ENCODE data around the gene PSMC3IP.
"Not testable (repeated sequence)": the region's sequence is repeated elsewhere in the genome, so short reads cannot be mapped to it uniquely, and the experiment has no call there.

PSMC3IP gene

DNA sequence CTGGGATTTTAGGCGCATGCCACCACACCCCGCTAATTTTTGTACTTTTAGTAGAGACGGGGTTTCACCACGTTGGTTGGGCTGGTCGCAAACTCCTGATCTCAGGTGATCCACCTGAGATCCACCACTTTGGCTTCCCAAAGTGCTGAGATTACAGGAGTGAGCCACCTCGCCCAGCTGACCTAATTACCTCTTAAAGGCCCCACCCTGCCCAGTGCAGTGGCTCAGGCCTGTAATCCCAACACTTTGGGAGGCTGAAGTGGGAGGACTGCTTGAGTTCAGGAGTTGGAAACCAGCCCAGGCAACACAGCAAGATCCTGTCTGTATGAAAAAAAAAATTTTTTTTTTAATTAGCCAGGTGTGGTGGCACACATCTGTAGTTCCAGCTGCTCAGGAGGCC, 18.5 kb downstream of the PSMC3IP start:
- no peak for DNase-seq

DNA sequence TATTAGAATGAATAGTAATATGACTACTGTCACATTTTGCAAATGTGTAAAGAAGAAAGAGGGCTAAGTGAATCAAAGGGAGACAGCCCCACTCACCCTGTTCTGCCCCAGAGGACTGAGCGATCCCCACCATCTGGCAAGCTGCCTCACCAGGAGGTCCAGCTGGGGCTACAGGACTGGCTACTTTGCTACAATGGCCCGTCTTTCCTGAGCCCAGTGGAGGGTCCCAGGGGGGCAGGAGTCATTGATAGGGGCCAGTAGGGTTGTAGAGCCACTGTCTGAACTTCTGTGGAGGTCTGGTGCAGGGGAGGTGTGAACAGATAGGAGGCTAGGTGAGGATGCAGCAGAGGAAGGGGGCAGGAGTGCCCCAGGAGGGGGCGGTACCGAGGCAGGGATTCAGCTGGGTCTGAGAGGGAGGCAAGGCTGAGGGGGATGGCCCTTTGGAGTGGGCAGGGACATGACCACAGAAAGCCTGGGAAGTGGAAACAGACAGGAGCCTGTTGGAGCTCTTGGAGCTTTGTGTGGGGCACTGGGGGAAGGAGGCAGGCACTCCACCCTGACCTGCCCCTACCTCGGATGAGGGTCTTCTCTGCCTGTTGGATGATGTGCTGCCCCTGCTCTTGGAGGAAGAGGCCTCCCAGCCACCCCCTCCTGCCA, 21.4 kb downstream of the PSMC3IP start:
- DNase-seq = not testable (repeated sequence)

DNA sequence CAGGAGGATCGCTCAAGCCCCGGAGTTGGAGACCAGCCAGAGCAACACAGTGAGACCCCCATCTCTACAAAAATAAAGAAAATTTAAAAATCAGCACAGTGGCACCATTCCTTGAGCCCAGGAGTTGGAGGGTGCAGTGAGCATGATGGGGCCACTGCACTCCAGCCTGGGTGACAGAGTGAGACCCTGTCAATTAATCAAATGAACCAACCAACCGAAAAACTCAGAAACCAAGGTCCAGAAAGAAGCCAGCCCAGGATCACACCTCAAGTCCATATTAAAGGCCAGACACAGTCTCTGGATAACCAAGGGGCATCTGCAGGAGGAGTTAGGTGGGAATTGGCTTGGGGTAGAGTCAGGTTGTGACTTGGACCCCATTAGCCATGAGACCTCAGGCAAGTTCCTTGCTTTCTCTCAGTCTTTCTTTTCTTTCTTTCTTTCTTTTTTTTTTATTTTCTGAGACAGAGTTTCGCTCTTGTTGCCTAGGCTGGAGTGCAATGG, 22.4 kb downstream of the PSMC3IP start:
- DNase-seq = no peak

DNA sequence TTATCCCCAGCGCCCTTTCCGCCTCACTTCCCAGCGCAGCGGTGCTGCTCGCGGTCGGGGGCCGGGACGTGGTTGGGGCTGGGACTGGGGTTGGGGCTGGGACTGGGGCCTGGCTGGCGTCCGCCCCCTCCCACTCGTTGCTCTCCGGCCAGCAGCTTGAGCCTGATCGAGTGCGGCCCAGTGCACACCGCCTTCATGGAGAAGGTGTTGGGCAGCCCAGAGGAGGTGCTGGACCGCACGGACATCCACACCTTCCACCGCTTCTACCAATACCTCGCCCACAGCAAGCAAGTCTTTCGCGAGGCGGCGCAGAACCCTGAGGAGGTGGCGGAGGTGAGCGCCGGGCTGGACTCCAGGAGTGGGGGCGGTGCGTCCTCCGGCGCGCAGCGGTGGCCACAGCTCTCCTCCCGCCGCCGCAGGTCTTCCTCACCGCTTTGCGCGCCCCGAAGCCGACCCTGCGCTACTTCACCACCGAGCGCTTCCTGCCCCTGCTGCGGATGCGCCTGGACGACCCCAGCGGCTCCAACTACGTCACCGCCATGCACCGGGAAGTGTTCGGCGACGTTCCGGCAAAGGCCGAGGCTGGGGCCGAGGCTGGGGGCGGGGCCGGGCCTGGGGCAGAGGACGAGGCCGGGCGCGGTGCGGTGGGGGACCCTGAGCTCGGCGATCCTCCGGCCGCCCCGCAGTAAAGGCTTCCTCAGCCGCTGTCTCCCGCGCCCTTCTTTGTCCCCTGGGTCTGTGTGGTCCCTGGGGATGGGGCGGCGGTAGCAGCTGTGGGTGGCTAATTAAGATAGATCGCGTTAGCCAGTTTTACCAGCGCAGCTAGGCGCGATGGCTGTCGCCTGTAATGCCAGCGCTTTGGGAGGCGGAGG, 23.0 kb downstream of the PSMC3IP start:
- peak; percentile 50 for DNase-seq

DNA sequence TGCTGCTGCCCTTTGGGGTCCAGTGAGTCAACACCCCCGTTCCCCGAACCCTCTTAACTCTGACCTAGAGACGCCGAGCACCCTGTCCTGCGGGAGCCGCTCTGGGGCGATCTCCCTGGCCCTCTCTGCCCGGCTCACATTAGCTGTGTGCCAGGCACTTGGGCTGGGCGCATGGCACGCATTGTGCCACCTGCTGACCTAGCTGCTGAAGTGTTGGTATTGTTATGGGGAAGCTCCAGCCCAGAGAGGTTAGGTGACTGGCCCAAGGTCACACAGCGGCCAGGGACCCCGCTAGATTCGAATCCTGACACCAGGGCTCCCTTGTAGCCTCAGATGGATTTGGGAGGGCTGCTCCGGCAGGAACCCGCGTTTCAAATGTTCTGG, 23.7 kb downstream of the PSMC3IP start:
- DNase-seq = no peak

DNA sequence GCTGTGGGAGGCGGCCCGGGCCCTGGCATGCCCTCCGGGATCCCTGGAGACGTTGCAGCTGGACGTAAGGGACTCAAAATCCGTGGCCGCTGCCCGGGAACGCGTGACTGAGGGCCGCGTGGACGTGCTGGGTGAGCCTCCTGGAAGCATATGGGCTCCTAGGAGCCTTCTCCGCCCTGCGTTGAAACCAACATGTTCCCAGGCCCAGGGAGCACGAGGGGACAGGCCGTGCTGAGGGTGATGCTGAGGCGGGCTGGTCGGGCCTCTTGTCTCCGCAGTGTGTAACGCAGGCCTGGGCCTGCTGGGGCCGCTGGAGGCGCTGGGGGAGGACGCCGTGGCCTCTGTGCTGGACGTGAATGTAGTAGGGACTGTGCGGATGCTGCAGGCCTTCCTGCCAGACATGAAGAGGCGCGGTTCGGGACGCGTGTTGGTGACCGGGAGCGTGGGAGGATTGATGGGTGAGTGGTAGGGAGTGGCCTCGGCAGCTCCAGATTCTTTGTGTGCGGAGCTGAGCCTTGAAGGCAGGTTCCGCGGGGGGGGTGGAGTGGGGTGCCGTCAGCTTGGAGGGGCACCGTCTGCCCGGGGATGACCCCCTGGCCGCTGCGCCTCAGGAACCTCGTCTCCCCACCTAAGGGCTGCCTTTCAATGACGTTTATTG, 24.2 kb downstream of the PSMC3IP start:
- no peak for DNase-seq

DNA sequence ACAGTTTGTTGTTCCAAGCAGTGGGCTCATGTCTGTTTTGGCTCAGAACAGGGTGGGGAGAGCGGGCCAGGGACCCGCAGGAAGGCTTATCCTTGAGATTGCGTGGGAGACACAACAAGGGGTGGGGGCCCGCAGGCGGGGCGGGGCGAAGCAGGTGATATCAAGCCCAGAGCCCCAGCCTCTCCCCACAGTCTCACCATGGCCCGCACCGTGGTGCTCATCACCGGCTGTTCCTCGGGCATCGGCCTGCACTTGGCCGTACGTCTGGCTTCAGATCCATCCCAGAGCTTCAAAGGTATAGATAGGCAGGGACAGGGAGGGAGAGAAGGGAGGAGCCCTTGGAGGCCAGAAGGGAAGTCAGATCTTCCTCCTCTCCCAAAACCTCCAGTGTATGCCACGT, 24.8 kb downstream of the PSMC3IP start, which contains the start of gene HSD17B1:
TSS of gene HSD17B1 (plus strand) at position 188 of the 400 bp plus-strand sequence. CDS start at position 199, 11 bp downstream.
- DNase-seq = not testable (repeated sequence)

DNA sequence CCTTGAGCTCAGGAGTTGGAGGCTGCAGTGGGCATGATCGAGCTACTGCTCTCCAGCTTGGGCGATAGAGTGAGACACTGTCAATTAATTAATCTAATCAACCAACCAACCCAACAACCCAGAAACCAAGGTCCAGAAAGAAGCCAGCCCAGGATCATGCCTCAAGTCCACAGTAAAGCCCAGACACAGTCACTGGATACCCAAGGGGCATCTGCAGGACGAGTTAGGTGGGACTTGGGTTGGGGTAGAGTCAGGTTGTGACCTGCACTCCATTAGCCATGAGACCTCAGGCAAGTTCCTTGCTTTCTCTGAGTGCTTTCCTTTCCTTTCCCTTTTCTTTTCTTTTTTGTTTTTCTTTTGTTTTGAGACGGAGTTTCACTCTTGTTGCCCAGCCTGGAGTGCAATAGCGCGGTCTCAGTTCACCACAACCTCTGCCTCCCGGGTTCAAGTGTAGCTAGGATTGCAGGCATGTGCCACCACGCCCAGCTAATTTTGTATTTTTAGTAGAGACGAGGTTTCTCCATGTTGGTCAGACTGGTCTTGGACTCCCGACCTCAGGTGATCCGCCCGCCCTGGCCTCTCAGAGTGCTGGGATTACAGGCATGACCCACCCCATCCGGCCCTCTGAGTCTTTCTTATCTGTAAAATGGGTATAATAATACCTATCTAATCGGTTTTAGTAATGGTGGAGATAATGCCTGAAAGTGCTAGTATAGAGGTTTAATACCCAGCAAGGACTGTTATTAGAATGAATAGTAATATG, 28.4 kb downstream of the PSMC3IP start:
- DNase-seq = no peak

DNA sequence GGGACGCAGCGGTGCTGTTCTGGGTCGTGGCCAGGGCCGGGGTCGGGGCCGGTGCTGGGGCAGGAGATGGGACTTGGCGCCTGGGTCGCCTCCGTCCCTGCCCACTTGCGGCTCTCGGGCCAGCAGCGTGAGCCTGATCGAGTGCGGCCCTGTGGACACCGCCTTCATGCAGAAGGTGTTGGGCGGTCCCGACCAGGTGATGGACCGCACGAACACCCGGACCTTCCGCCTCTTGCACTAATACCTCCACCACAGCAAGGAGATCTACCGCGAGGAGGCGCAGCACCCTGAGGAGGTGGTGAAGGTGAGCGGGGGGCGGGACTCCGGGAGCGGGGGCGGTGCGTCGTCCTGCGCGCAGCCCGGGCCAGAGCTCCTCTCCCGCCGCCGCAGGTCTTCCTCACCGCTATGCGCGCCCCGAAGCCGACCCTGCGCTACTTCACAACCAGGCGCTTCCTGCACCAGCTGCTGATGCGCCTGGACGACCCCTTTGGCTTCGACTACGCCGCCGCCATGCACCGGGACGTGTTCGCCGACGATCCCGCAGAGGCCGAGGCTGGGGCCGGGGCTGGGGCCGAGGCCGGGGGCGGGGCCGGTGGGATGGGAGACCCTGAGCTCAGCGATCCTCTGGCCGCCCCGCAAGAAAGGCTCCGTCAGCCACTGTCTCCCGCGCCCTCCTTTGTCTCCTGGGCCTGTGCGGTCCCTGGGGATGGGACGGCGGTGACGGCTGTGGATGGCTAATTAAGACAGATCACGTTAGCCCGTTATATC, 29.3 kb downstream of the PSMC3IP start:
- peak; percentile 68 for DNase-seq

DNA sequence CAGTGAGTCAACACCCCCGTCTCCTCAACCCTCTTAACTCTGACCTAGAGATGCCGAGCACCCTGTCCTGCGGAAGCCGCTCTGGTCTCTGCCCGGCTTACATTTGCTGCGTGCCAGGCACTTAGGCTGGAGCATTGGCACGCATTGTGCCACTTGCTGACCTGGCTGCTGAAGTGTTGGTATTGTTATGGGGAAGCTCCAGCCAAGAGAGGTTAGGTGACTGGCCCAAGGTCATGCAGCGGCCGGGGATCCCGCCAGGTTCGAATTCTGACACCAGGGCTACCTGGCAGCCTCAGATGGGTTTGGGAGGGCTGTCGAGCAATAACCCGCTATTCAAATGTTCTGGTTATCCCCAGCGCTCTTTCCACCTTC, 29.8 kb downstream of the PSMC3IP start:
- DNase-seq = no peak

DNA sequence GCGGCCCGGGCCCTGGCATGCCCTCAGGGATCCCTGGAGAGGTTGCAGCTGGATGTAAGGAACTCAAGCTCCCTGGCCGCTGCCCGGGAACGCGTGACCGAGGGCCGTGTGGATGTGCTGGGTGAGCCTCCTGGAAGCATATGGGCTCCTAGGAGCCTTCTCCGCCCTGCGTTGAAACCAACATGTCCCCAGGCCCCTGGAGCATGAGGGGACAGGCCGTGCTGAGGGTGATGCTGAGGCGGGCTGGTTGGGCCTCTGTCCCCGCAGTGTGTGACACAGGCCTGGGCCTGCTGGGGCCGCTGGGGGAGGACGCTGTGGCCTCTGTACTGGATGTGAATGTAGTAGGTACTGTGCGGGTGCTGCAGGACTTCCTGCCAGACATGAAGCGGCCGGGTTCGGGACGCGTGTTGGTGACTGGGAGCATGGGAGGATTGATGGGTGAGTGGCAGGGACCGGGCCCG, 30.5 kb downstream of the PSMC3IP start:
- DNase-seq = no peak

DNA sequence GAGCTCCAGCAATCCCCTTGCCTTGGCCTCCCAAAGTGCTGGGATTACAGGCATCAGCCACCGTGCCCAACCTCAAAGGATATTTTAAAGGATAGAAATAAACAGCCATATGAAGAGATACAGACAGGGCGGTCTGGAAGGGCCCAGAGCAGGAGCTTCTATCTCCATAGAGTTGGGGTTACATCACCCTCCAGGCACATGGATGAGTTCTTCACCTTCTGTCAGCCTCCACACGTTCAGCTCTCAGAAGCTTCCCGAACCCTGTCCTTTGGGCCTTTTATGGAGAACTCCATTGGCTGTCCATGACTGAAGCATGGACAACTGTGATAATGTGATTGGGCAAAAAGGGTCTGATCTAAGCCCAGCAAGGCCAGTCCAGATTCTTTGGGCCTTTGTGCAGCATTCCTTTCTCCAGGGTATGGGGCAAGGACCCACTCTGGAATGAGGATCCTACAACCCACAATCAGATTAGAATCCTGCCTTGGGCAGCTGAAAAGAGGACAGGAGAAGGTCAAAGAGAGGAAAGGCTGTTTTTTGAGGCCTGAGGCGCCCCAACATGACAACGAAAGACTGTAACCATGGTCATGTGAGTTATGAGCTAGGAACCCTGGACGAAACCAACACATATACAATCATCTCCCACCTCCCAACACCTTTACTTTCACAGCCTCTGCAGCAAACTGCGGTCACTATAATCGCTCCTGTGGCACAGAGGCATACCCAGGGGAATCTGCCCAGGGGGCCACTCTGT, 31.6 kb downstream of the PSMC3IP start:
- DNase-seq = not testable (repeated sequence)

DNA sequence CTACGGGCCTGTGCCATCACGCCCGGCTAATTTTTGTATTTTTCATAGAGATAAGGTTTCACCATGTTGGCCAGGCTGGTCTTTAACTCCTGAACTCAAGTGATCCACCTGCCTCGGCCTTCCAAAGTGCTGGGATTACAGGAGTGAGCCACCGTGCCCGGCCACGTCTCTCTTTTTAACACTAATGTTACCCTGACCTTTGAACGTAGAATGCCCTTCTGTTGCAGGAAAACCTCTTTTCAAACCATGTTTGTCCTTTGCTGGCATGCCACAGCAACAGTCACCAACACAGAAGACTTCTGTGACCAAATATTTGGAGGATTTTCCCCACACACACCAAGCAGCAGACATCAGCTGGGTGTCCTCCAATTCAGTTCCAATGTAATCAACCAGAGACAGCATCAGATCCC, 32.6 kb downstream of the PSMC3IP start:
- no peak for DNase-seq

DNA sequence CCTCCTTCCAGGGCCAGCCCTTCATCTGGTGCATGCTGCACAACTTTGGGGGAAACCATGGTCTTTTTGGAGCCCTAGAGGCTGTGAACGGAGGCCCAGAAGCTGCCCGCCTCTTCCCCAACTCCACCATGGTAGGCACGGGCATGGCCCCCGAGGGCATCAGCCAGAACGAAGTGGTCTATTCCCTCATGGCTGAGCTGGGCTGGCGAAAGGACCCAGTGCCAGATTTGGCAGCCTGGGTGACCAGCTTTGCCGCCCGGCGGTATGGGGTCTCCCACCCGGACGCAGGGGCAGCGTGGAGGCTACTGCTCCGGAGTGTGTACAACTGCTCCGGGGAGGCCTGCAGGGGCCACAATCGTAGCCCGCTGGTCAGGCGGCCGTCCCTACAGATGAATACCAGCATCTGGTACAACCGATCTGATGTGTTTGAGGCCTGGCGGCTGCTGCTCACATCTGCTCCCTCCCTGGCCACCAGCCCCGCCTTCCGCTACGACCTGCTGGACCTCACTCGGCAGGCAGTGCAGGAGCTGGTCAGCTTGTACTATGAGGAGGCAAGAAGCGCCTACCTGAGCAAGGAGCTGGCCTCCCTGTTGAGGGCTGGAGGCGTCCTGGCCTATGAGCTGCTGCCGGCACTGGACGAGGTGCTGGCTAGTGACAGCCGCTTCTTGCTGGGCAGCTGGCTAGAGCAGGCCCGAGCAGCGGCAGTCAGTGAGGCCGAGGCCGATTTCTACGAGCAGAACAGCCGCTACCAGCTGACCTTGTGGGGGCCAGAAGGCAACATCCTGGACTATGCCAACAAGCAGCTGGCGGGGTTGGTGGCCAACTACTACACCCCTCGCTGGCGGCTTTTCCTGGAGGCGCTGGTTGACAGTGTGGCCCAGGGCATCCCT, 34.1 kb downstream of the PSMC3IP start:
- no peak for DNase-seq

DNA sequence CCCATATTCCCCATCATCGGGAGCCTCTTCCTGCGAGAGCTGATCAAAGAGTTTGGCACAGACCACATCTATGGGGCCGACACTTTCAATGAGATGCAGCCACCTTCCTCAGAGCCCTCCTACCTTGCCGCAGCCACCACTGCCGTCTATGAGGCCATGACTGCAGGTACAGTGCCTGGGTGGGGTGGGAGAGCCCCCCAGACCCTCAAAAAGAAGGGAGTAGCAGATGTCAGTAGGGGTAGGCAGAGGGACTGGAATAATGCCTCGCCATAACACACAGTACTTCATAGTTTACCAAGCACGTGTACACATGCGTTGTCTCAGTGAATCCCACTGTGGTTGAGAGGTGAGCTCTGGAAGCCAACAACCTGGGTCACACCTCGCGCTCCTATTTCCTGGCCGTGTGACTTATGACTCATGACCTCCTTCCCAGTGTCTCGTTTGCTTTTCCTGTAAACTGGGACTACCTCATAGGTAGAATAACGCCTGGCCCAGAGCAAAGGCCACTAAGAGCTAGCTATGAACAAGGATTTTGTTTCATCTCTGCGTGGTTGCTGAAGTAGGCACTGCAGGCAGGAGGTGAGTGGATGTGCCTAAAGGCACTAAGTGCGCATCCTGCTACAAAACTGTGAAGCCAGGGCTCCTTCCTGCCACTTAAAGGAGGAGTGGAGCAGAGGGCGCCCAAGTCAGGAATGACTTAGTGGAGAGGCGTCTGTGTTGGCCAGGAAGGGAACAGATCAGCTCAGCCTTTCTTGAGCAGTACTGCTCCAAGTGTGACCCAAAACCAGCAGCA, 36.3 kb downstream of the PSMC3IP start:
- no peak for DNase-seq

DNA sequence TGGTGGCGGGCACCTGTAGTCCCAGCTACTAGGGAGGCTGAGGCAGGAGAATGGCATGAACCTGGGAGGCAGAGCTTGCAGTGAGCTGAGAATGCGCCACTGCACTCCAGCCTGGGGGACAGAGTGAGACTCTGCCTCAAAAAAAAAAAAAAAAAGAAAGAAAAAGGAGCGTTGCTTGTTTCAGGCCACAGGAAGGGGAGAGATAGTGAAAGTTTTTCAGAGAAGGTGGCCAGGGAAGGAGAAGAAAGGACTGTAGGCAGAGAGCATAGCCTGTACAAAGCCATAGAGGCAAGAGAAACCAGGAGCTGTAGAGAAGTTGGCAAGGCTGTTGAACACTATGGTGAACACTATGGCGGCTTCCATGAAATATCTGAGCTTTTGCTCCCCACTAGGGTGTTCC, 37.0 kb downstream of the PSMC3IP start:
- not testable (repeated sequence) for DNase-seq

DNA sequence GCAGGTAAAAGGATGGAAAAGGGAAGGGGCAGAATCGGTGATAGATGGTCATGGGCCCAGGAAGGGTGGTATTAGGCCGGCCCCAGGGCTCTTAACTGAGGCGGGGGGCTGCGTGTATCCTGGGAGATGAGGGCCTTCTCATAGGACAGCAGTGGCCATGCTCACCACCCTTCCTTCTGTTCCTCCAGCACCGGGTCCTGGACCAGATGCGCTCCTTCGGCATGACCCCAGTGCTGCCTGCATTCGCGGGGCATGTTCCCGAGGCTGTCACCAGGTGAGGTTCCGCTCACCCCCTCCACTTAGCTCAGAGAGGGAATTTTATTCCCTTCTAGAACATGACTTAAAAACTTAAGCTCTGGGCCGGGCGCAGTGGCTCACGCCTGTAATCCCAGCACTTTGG, 39.0 kb downstream of the PSMC3IP start:
- no peak for DNase-seq

DNA sequence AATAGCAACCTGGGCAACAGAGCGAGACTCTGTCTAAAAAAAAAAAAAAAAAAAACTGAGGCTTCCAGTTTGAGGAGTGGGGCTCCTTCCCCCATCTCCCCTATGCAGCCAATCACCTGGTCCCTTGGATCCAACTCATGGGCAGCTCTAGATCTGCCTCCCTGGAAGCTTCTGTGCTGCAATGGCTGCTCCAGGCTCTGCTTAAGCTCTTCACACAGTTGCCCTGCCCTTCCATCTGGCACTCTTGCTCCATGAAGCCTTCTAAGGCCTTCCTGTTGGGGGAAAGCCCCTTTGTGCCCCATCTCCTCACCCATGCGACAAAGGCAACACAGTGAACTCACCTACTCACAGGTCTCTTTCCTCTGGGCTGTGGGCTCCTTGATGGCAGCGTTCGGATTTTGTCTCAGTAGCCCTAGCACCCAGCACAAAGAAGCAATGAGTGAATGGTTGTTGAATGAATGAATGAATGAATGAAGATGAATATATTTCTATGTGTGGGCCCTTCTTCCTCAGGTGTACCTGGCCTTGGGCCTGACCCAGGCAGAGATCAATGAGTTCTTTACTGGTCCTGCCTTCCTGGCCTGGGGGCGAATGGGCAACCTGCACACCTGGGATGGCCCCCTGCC, 39.6 kb downstream of the PSMC3IP start:
- DNase-seq = no peak
